ENCODE results near the gene PLAAT4. TPM values are rescaled to one million over a fixed set of nuclear protein-coding genes. Genes with fewer than 3 reads are reported as not detected.
A peak's percentile ranks its signal among the peaks of the same experiment; 100 is the strongest.
"Not testable (repeated sequence)": the region's sequence is repeated elsewhere in the genome, so short reads cannot be mapped to it uniquely, and the experiment has no call there.

Gene PLAAT4
- total RNA-seq, 1 donor from 2014 or later = 32.7 TPM

GRCh38 chr11:63517156-63517555, 19.5 kb upstream of the PLAAT4 start:
- TF ChIP-seq, protein P1, sequence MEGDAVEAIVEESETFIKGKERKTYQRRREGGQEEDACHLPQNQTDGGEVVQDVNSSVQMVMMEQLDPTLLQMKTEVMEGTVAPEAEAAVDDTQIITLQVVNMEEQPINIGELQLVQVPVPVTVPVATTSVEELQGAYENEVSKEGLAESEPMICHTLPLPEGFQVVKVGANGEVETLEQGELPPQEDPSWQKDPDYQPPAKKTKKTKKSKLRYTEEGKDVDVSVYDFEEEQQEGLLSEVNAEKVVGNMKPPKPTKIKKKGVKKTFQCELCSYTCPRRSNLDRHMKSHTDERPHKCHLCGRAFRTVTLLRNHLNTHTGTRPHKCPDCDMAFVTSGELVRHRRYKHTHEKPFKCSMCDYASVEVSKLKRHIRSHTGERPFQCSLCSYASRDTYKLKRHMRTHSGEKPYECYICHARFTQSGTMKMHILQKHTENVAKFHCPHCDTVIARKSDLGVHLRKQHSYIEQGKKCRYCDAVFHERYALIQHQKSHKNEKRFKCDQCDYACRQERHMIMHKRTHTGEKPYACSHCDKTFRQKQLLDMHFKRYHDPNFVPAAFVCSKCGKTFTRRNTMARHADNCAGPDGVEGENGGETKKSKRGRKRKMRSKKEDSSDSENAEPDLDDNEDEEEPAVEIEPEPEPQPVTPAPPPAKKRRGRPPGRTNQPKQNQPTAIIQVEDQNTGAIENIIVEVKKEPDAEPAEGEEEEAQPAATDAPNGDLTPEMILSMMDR (conservative IDR thresholded peaks at IDR 0.05; ENCODE audit: low read depth, low read length) = no peak
- no peak for DNase-seq (ENCODE audit: low read depth)
- H3K4me3 ChIP-seq (ENCODE audit: low read depth, low read length) = no peak overlapping the region

GRCh38 chr11:63518548-63518947, 18.1 kb upstream of the PLAAT4 start:
- no peak for DNase-seq (ENCODE audit: low read depth)
- TF ChIP-seq, protein P1 (conservative IDR thresholded peaks at IDR 0.05; ENCODE audit: low read depth, low read length) = no peak
- H3K4me3 ChIP-seq (ENCODE audit: low read depth, low read length) = no peak overlapping the region

DNA sequence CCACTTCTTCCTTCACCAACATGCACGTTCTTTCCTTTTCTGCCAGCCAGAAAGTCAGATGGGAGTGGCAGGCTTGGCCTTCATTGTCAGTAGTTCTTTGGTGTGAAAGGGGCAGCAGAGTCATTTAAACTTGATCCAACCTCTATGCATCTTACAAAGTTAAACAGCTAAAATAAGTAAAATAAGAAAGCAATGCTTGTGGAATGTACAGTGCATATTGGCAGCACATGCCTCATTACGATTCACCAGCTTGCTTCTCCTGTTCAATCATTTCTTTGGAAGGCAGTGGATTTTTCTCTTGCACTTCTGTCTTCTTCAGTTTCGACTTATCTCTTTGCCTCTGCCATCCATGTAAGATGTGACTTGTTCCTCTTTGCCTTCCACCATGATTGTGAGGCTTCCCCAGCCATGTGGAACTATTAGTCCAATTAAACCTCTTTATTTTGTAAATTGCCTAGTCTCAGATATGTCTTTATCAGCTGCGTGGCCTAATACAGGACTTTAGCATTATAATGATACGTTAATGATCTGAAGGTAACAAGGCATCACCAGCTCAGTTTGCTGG, 15.9 kb upstream of the PLAAT4 start:
- no peak for DNase-seq (ENCODE audit: low read depth)
- H3K4me3 ChIP-seq (ENCODE audit: low read depth, low read length) = no peak overlapping the region
- TF ChIP-seq, protein P1 (conservative IDR thresholded peaks at IDR 0.05; ENCODE audit: low read depth, low read length) = no peak

DNA sequence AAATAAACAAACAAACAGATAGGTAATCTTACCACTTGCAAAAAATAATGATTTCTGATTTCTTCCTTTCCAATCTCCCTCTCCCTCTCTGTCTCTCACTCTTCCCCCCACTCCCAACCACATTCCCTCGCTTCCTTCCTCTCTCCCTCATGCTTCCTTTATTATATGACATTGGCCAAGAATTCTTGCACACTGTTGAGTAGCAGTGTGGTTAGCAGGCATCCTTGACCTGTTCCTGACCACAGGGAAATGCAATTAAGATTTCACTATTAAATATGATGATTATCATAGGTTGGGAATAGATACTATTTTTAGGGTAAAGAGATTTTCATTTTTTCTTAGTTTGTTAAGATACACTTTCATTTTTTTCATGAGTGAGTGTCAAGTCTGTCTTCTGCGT, 14.7 kb upstream of the PLAAT4 start:
- TF ChIP-seq, protein P1 (conservative IDR thresholded peaks at IDR 0.05; ENCODE audit: low read depth, low read length) = no peak
- H3K4me3 ChIP-seq (ENCODE audit: low read depth, low read length) = no peak overlapping the region
- no peak for DNase-seq (ENCODE audit: low read depth)

DNA sequence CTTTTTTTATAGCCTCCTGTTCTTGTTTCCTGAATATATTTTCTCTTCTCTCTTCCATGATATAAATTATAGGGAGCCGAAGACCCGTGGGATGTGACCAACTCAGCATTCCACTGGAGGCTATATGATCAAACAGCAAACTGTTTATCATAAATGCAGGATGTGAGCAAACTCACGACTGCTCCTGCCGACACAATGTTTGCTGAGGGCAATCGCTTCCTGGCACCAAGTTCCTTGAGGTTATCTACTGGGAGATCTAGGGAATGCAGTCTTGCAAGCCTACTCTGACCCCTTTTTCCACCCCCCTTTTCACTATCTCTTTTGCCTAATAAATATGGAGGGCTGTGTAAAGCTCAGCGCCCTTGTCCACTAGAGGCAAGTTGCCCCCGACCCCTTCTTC, 13.5 kb upstream of the PLAAT4 start:
- no peak for DNase-seq (ENCODE audit: low read depth)
- no peak overlapping the region for H3K4me3 ChIP-seq (ENCODE audit: low read depth, low read length)
- TF ChIP-seq, protein P1 (conservative IDR thresholded peaks at IDR 0.05; ENCODE audit: low read depth, low read length) = no peak

DNA sequence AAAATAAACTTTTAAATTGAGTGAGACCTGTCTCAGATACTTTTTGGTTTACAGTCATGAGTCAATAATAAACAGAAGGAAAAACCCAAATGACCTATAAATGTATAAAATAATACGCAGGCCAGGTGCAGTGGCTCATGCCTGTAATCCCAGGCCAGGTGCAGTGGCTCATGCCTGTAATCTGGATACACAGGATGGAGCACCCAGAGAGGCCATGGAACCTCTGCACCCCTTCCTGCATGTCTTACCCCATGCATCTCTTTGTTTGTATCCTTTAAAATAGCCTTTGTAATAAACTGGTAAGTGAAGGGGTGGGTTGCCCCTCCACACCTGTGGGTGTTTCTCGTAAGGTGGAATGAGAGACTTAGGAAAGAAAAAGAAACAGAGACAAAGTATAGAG, 8.9 kb upstream of the PLAAT4 start:
- TF ChIP-seq, protein P1 (conservative IDR thresholded peaks at IDR 0.05; ENCODE audit: low read depth, low read length) = no peak
- no peak for DNase-seq (ENCODE audit: low read depth)
- peak overlapping the region; percentile 31 for H3K4me3 ChIP-seq (ENCODE audit: low read depth, low read length)

DNA sequence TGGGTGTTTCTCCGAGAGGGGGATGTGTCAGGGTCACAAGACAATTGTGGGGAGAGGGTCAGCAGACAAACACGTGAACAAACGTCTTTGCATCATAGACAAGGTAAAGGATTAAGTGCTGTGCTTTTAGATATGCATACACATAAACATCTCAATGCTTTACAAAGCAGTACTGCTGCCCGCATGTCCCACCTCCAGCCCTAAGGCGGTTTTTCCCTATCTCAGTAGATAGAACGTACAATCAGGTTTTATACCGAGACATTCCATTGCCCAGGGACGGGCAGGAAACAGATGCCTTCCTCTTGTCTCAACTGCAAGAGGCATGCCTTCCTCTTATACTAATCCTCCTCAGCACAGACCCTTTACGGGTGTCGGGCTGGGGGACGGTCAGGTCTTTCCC, 8.5 kb upstream of the PLAAT4 start:
- H3K4me3 ChIP-seq (ENCODE audit: low read depth, low read length); DNase-seq (ENCODE audit: low read depth): not testable (repeated sequence)

GRCh38 chr11:63528729-63529278, 7.8 kb upstream of the PLAAT4 start:
- not testable (repeated sequence) for DNase-seq (ENCODE audit: low read depth); H3K4me3 ChIP-seq (ENCODE audit: low read depth, low read length)

- not testable (repeated sequence) for DNase-seq (ENCODE audit: low read depth); H3K4me3 ChIP-seq (ENCODE audit: low read depth, low read length)
Observed at GRCh38 chr11:63529373-63529772, 7.2 kb upstream of the PLAAT4 start.
